ENCODE results near the gene DNM2. TPM values are rescaled to one million over a fixed set of nuclear protein-coding genes. Genes with fewer than 3 reads are reported as not detected.

The DNM2 gene
- total RNA-seq, 1 donor from 2014 or later: 227 TPM

DNA sequence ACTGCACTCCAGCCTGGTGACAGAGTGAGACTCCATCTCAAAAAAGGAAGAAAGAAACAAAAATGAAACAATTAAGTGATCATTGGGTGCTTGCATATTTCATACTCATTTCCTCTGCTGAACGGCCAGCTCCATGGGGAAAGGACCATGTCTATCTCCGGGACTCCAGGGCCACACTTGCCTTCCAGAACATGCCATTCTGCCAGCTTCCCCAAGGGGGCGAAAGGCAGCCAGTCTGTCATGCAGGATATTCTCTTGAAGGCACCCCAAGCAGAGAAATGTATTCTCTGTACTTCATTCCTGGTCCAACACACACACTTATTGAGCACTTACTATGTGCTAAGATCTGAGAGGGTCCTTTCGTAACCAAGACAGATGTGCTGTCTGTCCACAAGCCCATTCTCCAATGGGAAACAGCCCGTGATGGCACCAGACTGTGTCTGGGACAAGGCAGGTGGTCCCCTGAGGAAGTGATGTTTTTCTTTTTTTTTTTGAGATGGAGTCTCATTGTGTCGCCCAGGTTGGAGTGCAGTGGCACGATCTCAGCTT lies 143.3 kb downstream of the DNM2 start:
- H3K4me3 Mint-ChIP-seq (ENCODE audit: unreplicated experiment): no peak overlapping the region
- DNase-seq: no peak
- H3K4me1 Mint-ChIP-seq (ENCODE audit: low read depth, unreplicated experiment): peaks cover 21% of the 10 kb centered on the region
- H3K9me3 Mint-ChIP-seq (ENCODE audit: unreplicated experiment): peaks cover 8% of the 10 kb centered on the region
- TF ChIP-seq CTCF (IDR thresholded peaks at IDR 0.05; ENCODE audit: partially characterized antibody, unreplicated experiment): peak; percentile 56
- H3K36me3 Mint-ChIP-seq (ENCODE audit: unreplicated experiment): no peaks in the 10 kb centered on the region
- H3K27me3 Mint-ChIP-seq (ENCODE audit: unreplicated experiment): peaks cover 2% of the 10 kb centered on the region
- no peak overlapping the region for H3K27ac Mint-ChIP-seq (ENCODE audit: unreplicated experiment)

DNA sequence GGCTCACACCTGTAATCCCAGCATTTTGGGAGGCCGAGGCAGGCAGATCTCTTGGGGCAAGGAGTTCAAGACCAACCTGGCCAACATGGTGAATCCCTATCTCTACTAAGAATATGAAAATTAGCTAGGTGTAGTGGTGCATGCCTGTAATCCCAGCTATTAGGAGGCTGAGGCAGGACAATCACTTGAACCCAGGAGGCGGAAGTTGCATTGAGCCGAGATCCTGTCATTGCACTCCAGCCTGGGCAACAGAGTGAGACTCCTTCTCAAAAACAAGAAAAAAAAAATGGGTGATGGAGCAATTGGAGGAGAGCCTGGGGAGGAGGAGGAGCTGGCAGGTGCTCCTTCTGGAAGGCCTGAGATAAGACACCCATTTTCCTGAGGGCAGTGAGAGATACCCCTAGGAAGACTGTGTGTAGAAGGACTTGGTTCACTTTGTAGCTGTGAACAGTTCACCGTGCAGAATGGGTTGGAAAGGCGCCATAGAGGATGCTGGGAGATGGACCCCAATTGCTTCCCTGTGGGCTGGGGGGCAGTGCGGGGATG lies 144.8 kb downstream of the DNM2 start:
- H3K9me3 Mint-ChIP-seq (ENCODE audit: unreplicated experiment): peaks cover 8% of the 10 kb centered on the region
- H3K27me3 Mint-ChIP-seq (ENCODE audit: unreplicated experiment): peaks cover 2% of the 10 kb centered on the region
- no peak for DNase-seq
- H3K27ac Mint-ChIP-seq (ENCODE audit: unreplicated experiment): peak overlapping the region; percentile 96
- H3K4me1 Mint-ChIP-seq (ENCODE audit: low read depth, unreplicated experiment): peaks cover 21% of the 10 kb centered on the region
- peak overlapping the region; percentile 63 for H3K4me3 Mint-ChIP-seq (ENCODE audit: unreplicated experiment)
- TF ChIP-seq CTCF (IDR thresholded peaks at IDR 0.05; ENCODE audit: partially characterized antibody, unreplicated experiment): peak; percentile 10
- H3K36me3 Mint-ChIP-seq (ENCODE audit: unreplicated experiment): no peaks in the 10 kb centered on the region

DNA sequence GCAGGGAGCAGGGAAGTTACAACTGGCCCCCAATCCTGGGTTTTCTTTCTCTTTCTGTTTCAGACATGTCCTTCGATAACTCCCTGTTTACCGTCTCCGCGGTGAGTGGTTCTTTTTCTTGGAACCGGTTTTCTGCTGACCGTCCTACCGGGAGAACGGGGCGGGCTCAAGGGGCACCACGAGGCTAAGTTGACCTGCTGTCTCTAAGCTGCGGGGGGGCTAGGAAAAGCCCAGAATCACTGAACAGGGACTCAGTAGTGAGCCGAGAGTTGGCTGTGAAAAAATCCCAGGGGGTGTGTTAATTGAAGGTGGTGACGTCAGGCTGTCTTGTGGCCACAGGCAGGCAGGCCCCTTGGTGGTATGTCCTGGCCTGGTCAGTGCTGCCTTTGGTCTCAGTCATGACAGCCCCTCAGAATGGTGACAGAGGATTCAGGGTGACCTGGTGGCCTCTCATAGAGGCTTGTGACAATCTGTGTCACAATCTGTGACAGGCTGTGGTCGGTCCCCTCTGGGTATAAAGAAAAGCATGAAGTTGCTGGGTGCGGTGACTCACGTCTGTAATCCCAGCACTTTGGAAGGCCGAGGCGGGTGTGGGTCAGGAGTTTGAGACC lies 145.3 kb downstream of the DNM2 start:
- peak; percentile 66 for DNase-seq
- TF ChIP-seq CTCF (IDR thresholded peaks at IDR 0.05; ENCODE audit: partially characterized antibody, unreplicated experiment): no peak
- peaks cover 8% of the 10 kb centered on the region for H3K9me3 Mint-ChIP-seq (ENCODE audit: unreplicated experiment)
- H3K4me1 Mint-ChIP-seq (ENCODE audit: low read depth, unreplicated experiment): peaks cover 20% of the 10 kb centered on the region
- no peaks in the 10 kb centered on the region for H3K36me3 Mint-ChIP-seq (ENCODE audit: unreplicated experiment)
- H3K27me3 Mint-ChIP-seq (ENCODE audit: unreplicated experiment): peaks cover 2% of the 10 kb centered on the region
- H3K27ac Mint-ChIP-seq (ENCODE audit: unreplicated experiment): peak overlapping the region; percentile 96
- H3K4me3 Mint-ChIP-seq (ENCODE audit: unreplicated experiment): peak overlapping the region; percentile 63

DNA sequence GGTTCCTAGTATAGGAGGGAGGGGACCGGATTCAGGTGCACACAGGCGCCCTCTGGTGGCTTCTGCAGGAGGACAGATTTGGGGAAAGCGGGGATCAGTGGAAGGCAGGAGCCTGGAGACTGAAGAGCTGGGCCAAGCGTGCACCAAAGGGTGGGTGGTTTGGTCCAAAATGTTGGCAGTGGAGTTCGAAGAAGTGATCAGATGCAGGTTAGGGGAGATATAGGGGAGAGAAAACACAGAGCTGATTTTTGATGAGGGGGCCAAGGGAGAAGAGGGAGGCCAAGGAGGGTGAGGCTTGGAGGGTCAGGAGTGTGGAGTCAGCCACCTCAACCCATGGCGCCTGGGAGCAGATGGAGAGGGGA lies 146.6 kb downstream of the DNM2 start:
- peak; percentile 88 for DNase-seq
- Mint-ChIP-seq H3K9me3 (ENCODE audit: unreplicated experiment) (peaks cover 8% of the 10 kb centered on the region), H3K4me3 (ENCODE audit: unreplicated experiment) (peak overlapping the region; percentile 12), H3K27ac (ENCODE audit: unreplicated experiment) (no peak overlapping the region), H3K4me1 (ENCODE audit: low read depth, unreplicated experiment) (peaks cover 18% of the 10 kb centered on the region), H3K27me3 (ENCODE audit: unreplicated experiment) (peaks cover 2% of the 10 kb centered on the region), H3K36me3 (ENCODE audit: unreplicated experiment) (no peaks in the 10 kb centered on the region)
- TF ChIP-seq CTCF (IDR thresholded peaks at IDR 0.05; ENCODE audit: partially characterized antibody, unreplicated experiment): peak; percentile 81

- no peak overlapping the region for H3K27ac Mint-ChIP-seq (ENCODE audit: unreplicated experiment)
- H3K4me1 Mint-ChIP-seq (ENCODE audit: low read depth, unreplicated experiment): peaks cover 16% of the 10 kb centered on the region
- no peaks in the 10 kb centered on the region for H3K36me3 Mint-ChIP-seq (ENCODE audit: unreplicated experiment)
Measured at GRCh38 chr19:10866495-10866894, 148.6 kb downstream of the DNM2 start.

More at GRCh38 chr19:10866495-10866894, 148.6 kb downstream of the DNM2 start:
- TF ChIP-seq CTCF (IDR thresholded peaks at IDR 0.05; ENCODE audit: partially characterized antibody, unreplicated experiment): no peak
- peaks cover 9% of the 10 kb centered on the region for H3K27me3 Mint-ChIP-seq (ENCODE audit: unreplicated experiment)
- no peak overlapping the region for H3K4me3 Mint-ChIP-seq (ENCODE audit: unreplicated experiment)
- H3K9me3 Mint-ChIP-seq (ENCODE audit: unreplicated experiment): peaks cover 10% of the 10 kb centered on the region
- DNase-seq: no peak
